ENCODE measurements around the gene HS3ST6.
A peak's percentile ranks its signal among the peaks of the same experiment; 100 is the strongest.

HS3ST6 gene

GRCh38 chr16:1961651-1962067 is 43.4 kb upstream of the HS3ST6 start:
- Histone ChIP-seq H3K4ac (ENCODE audit: low read depth in 1 of 2, low read length in 2 of 2) (no peak overlapping the region), H3K4me1 (ENCODE audit: control insufficient read depth, insufficient read depth, low read depth, low read length) (peaks cover 32% of the 10 kb centered on the region), H3K9me3 (ENCODE audit: control insufficient read depth, low read length) (peaks cover 4% of the 10 kb centered on the region), H3K36me3 (ENCODE audit: control insufficient read depth in 1 of 2, insufficient read depth in 2 of 2, low read depth in 1 of 2, low read length in 2 of 2) (peaks cover 26 to 34% of the 10 kb centered on the region in 2 experiments), H2BK12ac (ENCODE audit: low read length in 2 of 2) (no peak overlapping the region), H2BK5ac (ENCODE audit: low read depth, low read length, poor library complexity, severe bottlenecking) (no peak overlapping the region), H4K8ac (ENCODE audit: low read length) (no peak overlapping the region), H3K4me3 (ENCODE audit: insufficient read depth in 1 of 2, low read depth in 1 of 2, low read length in 2 of 2) (no peak overlapping the region), H3K27ac (ENCODE audit: low read length, poor library complexity, severe bottlenecking) (peak overlapping the region; percentile 2), H2BK120ac (ENCODE audit: low read depth, low read length) (no peak overlapping the region), H2AFZ (ENCODE audit: low read depth, low read length) (no peak overlapping the region), H3K23ac (ENCODE audit: low read length in 2 of 2) (no peak overlapping the region), H3K18ac (ENCODE audit: low read depth in 1 of 2, low read length in 2 of 2) (no peak overlapping the region), H3K9ac (ENCODE audit: low read length) (no peak overlapping the region), H4K91ac (ENCODE audit: low read length) (no peak overlapping the region), H2AK5ac (ENCODE audit: low read length, severe bottlenecking) (no peak overlapping the region), H3K27me3 (ENCODE audit: control insufficient read depth in 1 of 2, insufficient read depth in 1 of 2, low read length in 2 of 2) (no peaks in the 10 kb centered on the region), H3K14ac (ENCODE audit: low read length in 2 of 2) (no peak overlapping the region), H3K4me2 (ENCODE audit: low read length, poor library complexity, severe bottlenecking) (no peak overlapping the region), H2BK15ac (ENCODE audit: low read depth, poor library complexity, severe bottlenecking) (no peak overlapping the region), H3K79me1 (replicated peaks; ENCODE audit: low read length, poor library complexity, severe bottlenecking) (peaks cover 3% of the 10 kb centered on the region)
- 40% methylated on average over 4 of the region's 6 CpGs for WGBS
- DNase-seq, result no peak

GRCh38 chr16:1960665-1961630 is 42.7 kb upstream of the HS3ST6 start:
- H3K23ac ChIP-seq (ENCODE audit: low read length in 2 of 2), result peak overlapping the region in 1 of 2 experiments; percentile 66
- H3K4ac ChIP-seq (ENCODE audit: low read depth in 1 of 2, low read length in 2 of 2), result no peak overlapping the region
- no peak overlapping the region for H2BK120ac ChIP-seq (ENCODE audit: low read depth, low read length)
- peak overlapping the region; percentile 34 for H3K27ac ChIP-seq (ENCODE audit: low read length, poor library complexity, severe bottlenecking)
- H4K91ac ChIP-seq (ENCODE audit: low read length), result no peak overlapping the region
- H3K4me3 ChIP-seq (ENCODE audit: insufficient read depth in 1 of 2, low read depth in 1 of 2, low read length in 2 of 2), result peak overlapping the region in 1 of 2 experiments; percentile 90
- WGBS, result 47% methylated on average over 20 of the region's 20 CpGs
- H3K36me3 ChIP-seq (ENCODE audit: control insufficient read depth in 1 of 2, insufficient read depth in 2 of 2, low read depth in 1 of 2, low read length in 2 of 2), result peaks cover 23 to 34% of the 10 kb centered on the region in 2 experiments
- H3K79me1 ChIP-seq (replicated peaks; ENCODE audit: low read length, poor library complexity, severe bottlenecking), result peaks cover 2% of the 10 kb centered on the region
- H2BK5ac ChIP-seq (ENCODE audit: low read depth, low read length, poor library complexity, severe bottlenecking), result no peak overlapping the region
- peak overlapping the region; percentile 85 for H3K4me2 ChIP-seq (ENCODE audit: low read length, poor library complexity, severe bottlenecking)
- peaks cover 4% of the 10 kb centered on the region for H3K9me3 ChIP-seq (ENCODE audit: control insufficient read depth, low read length)
- peak overlapping the region; percentile 45 for H4K8ac ChIP-seq (ENCODE audit: low read length)
- peaks cover 31% of the 10 kb centered on the region for H3K4me1 ChIP-seq (ENCODE audit: control insufficient read depth, insufficient read depth, low read depth, low read length)
- peak overlapping the region; percentile 93 for H3K9ac ChIP-seq (ENCODE audit: low read length)
- H2BK12ac ChIP-seq (ENCODE audit: low read length in 2 of 2), result no peak overlapping the region
- peaks cover 0 to 3% of the 10 kb centered on the region in 2 experiments for H3K27me3 ChIP-seq (ENCODE audit: control insufficient read depth in 1 of 2, insufficient read depth in 1 of 2, low read length in 2 of 2)
- H2AFZ ChIP-seq (ENCODE audit: low read depth, low read length), result no peak overlapping the region
- H3K14ac ChIP-seq (ENCODE audit: low read length in 2 of 2), result no peak overlapping the region
- peak; percentile 58 for DNase-seq
- no peak overlapping the region for H2BK15ac ChIP-seq (ENCODE audit: low read depth, poor library complexity, severe bottlenecking)
- no peak overlapping the region for H3K18ac ChIP-seq (ENCODE audit: low read depth in 1 of 2, low read length in 2 of 2)
- no peak overlapping the region for H2AK5ac ChIP-seq (ENCODE audit: low read length, severe bottlenecking)

- WGBS, result 1% methylated on average over 73 of the region's 79 CpGs
- Histone ChIP-seq H3K27me3 (ENCODE audit: control insufficient read depth in 1 of 2, insufficient read depth in 1 of 2, low read length in 2 of 2) (peaks cover 0 to 3% of the 10 kb centered on the region in 2 experiments), H2BK5ac (ENCODE audit: low read depth, low read length, poor library complexity, severe bottlenecking) (peak within 1 kb of the TSS; percentile 85), H2BK15ac (ENCODE audit: low read depth, poor library complexity, severe bottlenecking) (peak within 1 kb of the TSS; percentile 44), H2AK5ac (ENCODE audit: low read length, severe bottlenecking) (peak within 1 kb of the TSS; percentile 44), H3K18ac (ENCODE audit: low read depth in 1 of 2, low read length in 2 of 2) (peak within 1 kb of the TSS; percentile 97 to 98), H3K36me3 (ENCODE audit: control insufficient read depth in 1 of 2, insufficient read depth in 2 of 2, low read depth in 1 of 2, low read length in 2 of 2) (peaks cover 23 to 34% of the 10 kb centered on the region in 2 experiments), H2BK12ac (ENCODE audit: low read length in 2 of 2) (peak within 1 kb of the TSS in 1 of 2 experiments; percentile 72), H3K23ac (ENCODE audit: low read length in 2 of 2) (peak within 1 kb of the TSS in 1 of 2 experiments; percentile 98), H3K4me3 (ENCODE audit: insufficient read depth in 1 of 2, low read depth in 1 of 2, low read length in 2 of 2) (peak within 1 kb of the TSS; percentile 90 to 91), H4K8ac (ENCODE audit: low read length) (peak within 1 kb of the TSS; percentile 99), H3K4me1 (ENCODE audit: control insufficient read depth, insufficient read depth, low read depth, low read length) (peaks cover 26% of the 10 kb centered on the region), H3K4ac (ENCODE audit: low read depth in 1 of 2, low read length in 2 of 2) (peak within 1 kb of the TSS; percentile 42 to 86), H2AFZ (ENCODE audit: low read depth, low read length) (peak within 1 kb of the TSS; percentile 62), H3K27ac (ENCODE audit: low read length, poor library complexity, severe bottlenecking) (peak within 1 kb of the TSS; percentile 34), H3K9ac (ENCODE audit: low read length) (peak within 1 kb of the TSS; percentile 93), H4K91ac (ENCODE audit: low read length) (peak within 1 kb of the TSS; percentile 88), H3K14ac (ENCODE audit: low read length in 2 of 2) (peak within 1 kb of the TSS; percentile 5 to 99), H2BK120ac (ENCODE audit: low read depth, low read length) (peak within 1 kb of the TSS; percentile 27), H3K79me1 (replicated peaks; ENCODE audit: low read length, poor library complexity, severe bottlenecking) (no peaks in the 10 kb centered on the region), H3K9me3 (ENCODE audit: control insufficient read depth, low read length) (peaks cover 4% of the 10 kb centered on the region), H3K4me2 (ENCODE audit: low read length, poor library complexity, severe bottlenecking) (peak within 1 kb of the TSS; percentile 85)
- DNase-seq, result peak; percentile 88
These were observed 41.2 kb upstream of the HS3ST6 start, which contains the start of gene NDUFB10 for GRCh38 chr16:1959269-1960039. Gene NDUFB10 (plus strand): TSS chr16:1959538. CDS start chr16:1959625, 87 bp downstream.
